Measurements from ENCODE around the gene SAMD4B.
"Not testable (repeated sequence)": the region's sequence is repeated elsewhere in the genome, so short reads cannot be mapped to it uniquely, and the experiment has no call there.

The SAMD4B gene

DNA sequence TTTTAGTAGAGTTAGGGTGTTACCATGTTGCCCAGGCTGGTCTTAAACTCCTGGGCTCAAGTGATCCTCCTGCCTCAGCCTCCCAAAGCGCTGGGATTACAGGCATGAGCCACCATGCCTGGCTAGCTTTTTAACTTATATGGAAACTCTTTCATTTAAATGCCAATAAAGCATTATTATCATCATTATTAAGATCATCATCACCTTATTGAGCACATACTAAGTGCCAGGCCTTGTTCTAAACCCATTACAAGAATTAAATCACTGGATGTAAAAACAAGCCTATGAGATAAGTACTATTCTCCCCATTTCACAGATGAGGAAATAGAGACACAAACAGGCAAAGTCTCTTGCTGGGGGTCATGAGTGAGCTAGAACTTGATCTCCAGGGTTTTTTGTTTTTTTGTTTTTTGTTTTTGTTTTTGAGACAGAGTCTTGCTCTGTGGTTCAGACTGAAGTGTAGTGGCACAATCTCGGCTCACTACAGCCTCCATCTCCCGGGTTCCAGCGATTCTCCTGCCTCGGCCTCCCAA is 7.7 kb upstream of the SAMD4B start:
- DNase-seq, result no peak

- no peak for DNase-seq
Measured at GRCh38 chr19:39335168-39335548, 7.1 kb upstream of the SAMD4B start.

- no peak for DNase-seq
Measured at GRCh38 chr19:39336483-39336882, 5.7 kb upstream of the SAMD4B start.

GRCh38 chr19:39339674-39340073 is 2.5 kb upstream of the SAMD4B start:
- no peak for DNase-seq

- not testable (repeated sequence) for DNase-seq
Measured at GRCh38 chr19:39340156-39340555, 2.1 kb upstream of the SAMD4B start.

GRCh38 chr19:39341129-39341718 is 997 bp upstream of the SAMD4B start:
- DNase-seq, result peak; percentile 33

- no peak for DNase-seq
Measured at GRCh38 chr19:39342647-39343305, 555 bp downstream of the SAMD4B start.

DNA sequence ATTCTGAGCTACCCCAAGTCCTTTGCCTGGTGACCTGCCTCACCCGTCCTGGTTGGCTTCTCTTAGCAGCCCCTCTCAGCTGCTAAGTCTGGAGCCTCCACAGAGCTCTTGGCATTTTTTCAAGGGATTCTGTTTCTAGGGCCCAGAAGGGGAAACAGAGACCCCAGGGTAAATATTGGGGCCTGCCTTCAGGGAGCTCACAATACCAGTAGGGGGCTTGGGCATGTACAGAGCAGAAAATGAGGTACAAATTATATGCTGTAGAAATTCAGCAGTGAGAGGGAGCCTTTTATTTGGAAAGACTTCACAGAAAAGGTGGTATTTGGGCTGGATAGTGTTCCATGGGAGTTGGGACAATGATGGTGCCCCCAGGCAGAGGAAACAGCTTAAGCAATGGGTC is 3.7 kb downstream of the SAMD4B start:
- DNase-seq, result no peak

DNA sequence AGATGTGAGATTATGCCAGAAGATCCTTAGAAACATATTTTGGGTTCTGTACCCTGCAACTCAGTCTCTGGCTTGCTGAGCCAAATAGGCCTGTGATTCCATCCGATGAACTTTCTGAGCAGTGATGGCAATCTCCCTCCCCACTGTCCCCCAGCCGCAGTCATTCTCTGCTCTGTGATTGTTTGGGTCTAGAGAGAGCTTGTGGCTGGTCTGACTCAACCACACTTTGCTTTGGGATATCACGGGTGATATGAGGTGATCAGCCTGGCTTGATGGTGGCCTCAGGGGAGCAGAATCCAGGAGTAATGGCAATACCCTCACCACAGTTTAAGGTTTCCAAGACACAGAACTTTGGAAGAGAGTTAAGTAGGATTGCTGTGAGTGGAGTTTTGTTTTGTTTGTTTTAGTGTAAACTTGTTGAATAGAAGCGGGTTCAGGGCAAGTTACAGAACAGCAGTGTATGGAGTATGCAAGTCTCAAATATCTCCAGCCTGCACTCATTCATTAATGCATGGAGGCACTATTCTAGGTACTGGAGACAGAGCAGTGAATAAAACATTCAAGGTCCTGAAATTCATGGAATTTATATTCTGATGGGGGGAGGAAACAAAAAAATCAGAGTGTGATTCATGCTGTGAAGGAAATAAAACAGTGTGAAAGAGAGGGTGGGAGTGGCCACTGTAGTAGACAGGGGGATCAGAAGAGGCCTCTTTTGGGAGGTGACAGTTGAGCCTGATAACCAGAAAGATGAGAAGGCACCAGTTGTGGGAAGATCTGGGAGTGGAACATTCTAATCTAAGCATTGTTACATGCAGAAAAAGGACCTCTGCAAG is 5.3 kb downstream of the SAMD4B start:
- peak; percentile 46 for DNase-seq

- no peak for DNase-seq
Measured at GRCh38 chr19:39349326-39349725, 7.1 kb downstream of the SAMD4B start.

DNA sequence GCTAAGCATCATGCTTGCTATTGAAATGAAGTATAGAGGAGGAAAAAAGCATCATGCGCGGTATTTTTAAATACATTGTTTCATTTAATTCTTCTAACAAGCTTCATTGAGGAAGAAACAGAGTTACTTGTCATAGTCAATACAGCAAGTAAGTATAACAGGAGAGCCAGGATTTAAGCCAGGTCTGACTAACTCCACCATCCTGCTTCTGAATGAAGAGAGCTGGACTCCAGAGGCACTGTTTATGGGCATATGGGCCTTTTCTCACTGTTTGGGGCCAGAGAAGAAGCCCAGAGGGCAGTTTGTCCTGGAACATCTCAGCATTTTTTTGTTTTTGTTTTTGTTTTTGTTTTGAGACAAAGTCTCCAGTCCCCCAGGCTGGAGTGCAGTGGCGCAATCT is 7.9 kb downstream of the SAMD4B start:
- no peak for DNase-seq

GRCh38 chr19:39351537-39352064 is 9.4 kb downstream of the SAMD4B start:
- DNase-seq, result peak; percentile 13

DNA sequence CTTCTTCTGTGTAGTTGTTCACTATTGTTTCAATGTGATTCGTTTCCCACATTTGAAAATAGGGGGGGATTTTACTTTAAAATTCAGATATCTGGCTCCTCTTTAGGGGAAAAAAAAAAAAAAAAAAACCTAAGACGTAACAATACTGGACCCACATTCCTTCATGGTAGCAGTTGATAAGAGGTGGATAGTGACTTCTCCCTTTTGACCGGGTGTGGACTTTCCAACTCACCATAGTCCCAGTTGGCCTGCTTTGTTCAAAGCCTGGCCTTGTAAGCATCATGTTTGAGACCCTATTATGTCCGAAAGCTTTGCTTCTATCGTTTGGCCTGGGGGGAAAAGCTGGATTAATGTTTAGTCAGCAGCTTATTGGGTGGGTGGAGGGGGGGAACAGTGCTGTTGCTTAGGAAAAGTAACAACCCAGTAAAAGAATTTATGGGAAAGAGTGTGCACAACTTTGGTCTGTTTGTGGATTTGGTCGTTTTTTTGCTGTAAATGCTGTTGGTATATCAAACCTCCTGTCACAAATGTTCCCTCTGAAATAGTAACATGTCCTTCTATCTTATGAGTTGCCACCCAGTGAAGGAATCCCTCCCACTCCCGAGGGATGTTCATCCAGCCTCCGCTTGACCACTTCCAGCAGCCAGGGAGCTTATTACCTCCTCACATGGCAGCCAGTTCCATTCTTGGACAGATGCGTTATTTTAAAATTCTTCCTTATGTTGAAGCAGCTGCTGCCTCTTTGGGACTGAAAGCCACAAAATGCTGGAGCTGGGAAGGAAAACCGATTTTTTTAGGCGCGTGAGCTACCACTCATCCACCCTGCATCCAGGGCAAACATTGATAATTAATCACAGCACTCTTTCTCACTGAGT is 10.4 kb downstream of the SAMD4B start:
- DNase-seq, result peak; percentile 24

GRCh38 chr19:39355253-39355652 is 13.0 kb downstream of the SAMD4B start:
- DNase-seq, result no peak

DNA sequence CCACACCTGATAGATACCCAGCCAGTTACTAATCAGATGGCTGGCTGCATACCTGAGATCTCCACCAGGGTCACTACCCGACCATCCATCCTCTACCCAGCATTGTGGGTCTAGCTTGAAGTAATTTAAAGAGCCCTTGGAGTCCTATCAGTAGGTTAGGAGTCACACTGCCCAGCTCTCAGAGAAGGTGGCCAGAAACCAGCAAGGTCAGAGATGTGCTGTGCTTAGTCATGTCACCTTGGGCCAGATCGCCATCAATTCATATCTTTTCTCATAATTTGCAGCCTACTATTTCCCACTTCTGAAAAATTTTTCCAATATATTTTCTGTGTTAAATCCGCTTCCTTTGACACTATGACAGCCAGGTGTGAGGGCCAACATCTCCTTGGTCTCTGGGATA is 13.9 kb downstream of the SAMD4B start:
- no peak for DNase-seq

DNA sequence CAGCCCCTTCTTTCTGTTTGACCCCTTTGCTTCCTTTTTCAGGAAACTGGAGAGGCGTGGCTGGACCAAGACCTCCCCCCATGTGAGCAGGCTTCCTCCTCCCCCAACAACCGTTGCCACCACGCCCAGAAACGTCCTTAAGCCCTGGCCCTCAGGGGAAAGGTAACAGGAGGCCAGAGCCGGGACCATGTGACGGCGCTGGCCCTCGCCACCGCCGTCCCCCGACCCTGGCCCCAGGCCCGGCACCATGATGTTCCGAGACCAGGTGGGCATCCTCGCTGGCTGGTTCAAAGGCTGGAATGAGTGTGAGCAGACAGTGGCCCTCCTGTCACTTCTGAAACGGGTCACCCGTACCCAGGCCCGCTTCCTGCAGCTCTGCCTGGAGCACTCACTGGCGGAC is 14.4 kb downstream of the SAMD4B start:
- no peak for DNase-seq

GRCh38 chr19:39359026-39359425 is 16.8 kb downstream of the SAMD4B start:
- DNase-seq, result no peak

- no peak for DNase-seq
Measured at GRCh38 chr19:39360599-39360998, 18.4 kb downstream of the SAMD4B start.

GRCh38 chr19:39362682-39363657 is 20.7 kb downstream of the SAMD4B start:
- DNase-seq, result peak; percentile 74

DNA sequence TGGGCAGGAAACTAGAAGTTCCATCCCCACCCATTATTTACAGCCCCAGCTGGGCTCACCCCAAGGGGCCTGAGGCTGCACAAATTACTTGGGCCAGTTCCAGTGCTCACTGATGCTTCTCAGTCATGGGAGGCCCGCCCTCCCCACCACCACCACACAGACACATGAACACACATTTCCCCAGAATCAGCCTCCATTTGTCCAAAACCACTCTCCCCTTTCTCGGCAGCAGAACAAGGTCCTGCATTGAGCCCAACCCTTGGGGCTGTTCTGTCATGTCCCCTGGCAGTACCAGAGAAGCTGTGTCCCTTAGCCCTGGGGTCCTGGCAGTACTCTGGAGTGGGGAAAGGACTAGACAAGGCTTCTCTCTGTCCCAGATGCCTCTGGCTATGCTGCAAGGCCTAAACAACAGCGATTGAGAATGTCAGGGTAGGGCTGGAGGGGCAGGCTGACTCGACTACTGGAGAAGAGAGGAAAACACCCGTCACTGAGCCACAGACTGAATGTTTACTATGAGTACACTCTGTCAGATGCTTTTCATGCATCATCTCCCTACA is 21.8 kb downstream of the SAMD4B start:
- DNase-seq, result peak; percentile 12

DNA sequence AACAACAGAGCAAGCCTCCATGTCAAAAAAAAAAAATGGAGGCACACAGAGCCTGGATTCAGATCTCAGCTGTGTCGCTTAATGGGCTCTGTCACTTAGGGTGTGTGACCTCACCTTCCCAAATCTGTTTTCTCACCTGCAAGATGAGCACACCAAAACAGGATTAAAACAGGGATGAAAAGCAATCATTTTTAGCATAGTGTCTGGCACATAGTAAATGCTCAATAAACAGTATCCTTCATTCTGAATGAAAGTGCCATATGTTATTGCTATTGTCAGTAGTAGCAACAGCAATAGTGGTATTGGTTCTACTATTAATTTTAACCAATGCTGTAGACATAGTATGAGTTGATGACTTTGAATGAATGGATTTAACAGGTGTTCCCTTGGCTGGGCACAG is 23.3 kb downstream of the SAMD4B start:
- DNase-seq, result no peak
